Astrocyte (in vitro differentiated cells and primary cell): ENCODE data around the gene CNFN.

Experiments used
- EZH2 ChIP-seq: IDR thresholded peaks from 2 replicates; pipeline ENCODE4 v1.6.1; 2012; ENCODE audit warnings: mild to moderate bottlenecking, low read length, inconsistent platforms; ENCODE audit not compliant: insufficient read depth
- TF ChIP-seq, protein P1 (sequence below): IDR thresholded peaks from 2 replicates; pipeline ENCODE4 v1.5.1; 2011; ENCODE audit warnings: low read depth, mild to moderate bottlenecking, inconsistent platforms, low read length, moderate library complexity; ENCODE audit not compliant: insufficient read depth

DNA sequence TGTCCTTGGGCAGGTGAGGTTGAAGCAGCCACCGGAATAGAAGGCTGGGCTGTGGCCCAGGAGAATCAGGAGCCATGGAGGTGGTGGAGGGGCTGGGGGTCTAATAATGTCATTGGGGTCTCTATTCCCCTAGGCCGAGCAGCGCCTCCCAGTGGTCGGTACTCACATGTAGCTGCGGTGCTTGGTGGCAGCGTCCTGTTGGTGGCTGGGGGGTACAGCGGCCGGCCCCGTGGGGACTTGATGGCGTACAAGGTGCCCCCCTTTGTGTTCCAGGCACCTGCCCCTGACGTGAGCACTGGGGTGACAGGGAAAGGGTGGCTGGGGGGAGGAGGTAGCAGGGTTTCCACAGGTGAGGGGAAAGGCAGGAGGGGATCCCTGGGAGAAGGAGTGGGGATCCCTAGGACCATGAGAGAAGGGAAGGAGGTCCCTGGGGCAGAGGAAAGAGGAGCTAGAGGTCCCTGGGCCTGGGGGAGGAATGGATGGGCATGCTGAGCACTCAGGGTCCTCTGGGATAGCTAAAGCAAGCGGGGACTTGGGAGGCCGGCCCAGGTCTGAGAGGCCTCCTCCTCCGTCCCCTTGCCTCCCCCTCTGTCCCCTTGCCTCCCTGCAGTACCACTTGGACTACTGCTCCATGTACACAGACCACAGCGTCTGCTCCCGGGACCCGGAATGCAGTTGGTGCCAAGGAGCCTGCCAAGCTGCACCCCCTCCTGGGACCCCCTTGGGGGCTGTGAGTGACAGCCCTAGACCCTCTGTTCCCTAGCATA is 46.6 kb downstream of the CNFN start:
- TF ChIP-seq, protein P1, sequence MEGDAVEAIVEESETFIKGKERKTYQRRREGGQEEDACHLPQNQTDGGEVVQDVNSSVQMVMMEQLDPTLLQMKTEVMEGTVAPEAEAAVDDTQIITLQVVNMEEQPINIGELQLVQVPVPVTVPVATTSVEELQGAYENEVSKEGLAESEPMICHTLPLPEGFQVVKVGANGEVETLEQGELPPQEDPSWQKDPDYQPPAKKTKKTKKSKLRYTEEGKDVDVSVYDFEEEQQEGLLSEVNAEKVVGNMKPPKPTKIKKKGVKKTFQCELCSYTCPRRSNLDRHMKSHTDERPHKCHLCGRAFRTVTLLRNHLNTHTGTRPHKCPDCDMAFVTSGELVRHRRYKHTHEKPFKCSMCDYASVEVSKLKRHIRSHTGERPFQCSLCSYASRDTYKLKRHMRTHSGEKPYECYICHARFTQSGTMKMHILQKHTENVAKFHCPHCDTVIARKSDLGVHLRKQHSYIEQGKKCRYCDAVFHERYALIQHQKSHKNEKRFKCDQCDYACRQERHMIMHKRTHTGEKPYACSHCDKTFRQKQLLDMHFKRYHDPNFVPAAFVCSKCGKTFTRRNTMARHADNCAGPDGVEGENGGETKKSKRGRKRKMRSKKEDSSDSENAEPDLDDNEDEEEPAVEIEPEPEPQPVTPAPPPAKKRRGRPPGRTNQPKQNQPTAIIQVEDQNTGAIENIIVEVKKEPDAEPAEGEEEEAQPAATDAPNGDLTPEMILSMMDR, result no peak
- no peak for TF ChIP-seq EZH2
